GM23248 (cell line): ENCODE data around the gene RBM38.

Source experiments
- EZH2 ChIP-seq: fragments of 200-600 bp; sonication (generic); IDR thresholded peaks from 2 replicates; pipeline ENCODE4 v1.6.1; 2018; ENCODE audit warnings: antibody characterized with exemption, mild to moderate bottlenecking; ENCODE audit not compliant: insufficient read depth, poor library complexity, severe bottlenecking
- EZH2phosphoT487 ChIP-seq: fragments of 200-600 bp; sonication (generic); IDR thresholded peaks from 2 replicates; pipeline ENCODE4 v1.6.1; 2018; ENCODE audit warnings: antibody characterized with exemption, moderate library complexity, mild to moderate bottlenecking, low read depth; ENCODE audit not compliant: insufficient read depth

DNA sequence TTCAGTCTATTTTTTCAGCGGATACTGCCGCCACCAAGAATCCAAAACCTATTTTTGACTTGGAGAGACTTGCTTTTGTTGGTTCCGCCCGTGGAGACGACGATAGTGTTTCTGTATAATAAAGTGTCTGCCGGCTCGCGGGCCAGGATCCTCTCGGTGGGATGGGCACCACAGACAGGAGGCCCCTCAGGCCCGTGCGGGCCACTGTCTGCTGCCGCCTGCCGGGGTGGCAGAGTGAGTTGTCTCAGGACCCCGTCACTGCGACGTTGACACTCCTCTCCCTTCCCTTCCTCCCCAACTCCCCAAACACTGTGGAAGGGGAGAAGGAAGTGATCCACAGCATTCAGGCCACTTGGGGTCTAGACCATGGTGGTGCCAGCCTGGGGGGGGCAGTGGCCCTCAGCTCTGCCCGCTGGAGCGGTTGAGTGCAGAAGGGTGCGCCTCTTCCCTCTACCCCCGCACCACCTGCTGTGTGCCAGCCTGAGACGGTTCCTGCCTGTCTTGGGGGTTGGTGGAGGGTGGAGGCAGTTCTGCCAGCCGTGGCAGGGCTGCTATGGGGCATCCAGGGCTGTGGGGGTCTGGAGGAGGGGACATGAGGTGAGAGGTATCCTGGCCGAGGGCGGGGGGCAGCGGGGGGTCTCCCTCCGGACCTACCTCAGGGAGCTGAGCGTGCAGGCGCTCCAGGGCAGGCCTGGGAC is 17.5 kb downstream of the RBM38 start:
- no peak for TF ChIP-seq EZH2phosphoT487
- TF ChIP-seq EZH2: no peak
